ENCODE data around the gene RETREG2.

GRCh38 chr2:219168526-219168925 is 9.5 kb upstream of the RETREG2 start:
- TF ChIP-seq CTCF (IDR thresholded peaks at IDR 0.05) (no peak), EZH2phosphoT487 (IDR thresholded peaks at IDR 0.05) (no peak), EZH2 (IDR thresholded peaks at IDR 0.05) (no peak)

Data from neural progenitor cell (in vitro differentiated cells).